ENCODE results near the gene GALNT6. TPM values are rescaled to one million over a fixed set of nuclear protein-coding genes. Genes with fewer than 3 reads are reported as not detected.

Gene GALNT6
- total RNA-seq, 1 donor from 2014 or later = 0.90 TPM

DNA sequence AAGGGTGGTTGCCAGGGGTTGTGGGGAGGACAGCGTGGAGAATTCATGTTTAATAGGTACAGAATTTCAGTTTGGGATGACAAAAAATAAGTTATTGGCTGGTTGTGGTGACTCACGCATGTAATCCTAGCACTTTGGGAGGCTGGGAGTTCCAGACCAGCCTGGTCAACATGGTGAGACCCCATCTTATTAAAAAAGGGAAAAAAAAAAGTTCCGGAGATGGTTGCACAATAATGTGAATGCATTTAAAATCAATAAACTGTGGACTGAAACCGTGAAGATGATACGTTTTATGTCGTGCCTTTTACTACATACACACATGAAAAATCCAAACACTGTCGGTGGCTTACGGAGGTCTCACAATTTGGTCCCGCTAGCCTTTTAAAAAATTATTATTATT lies 20.5 kb downstream of the GALNT6 start:
- H3K4me1 Mint-ChIP-seq (ENCODE audit: low read depth) = peaks cover 38% of the 10 kb centered on the region
- peak overlapping the region; percentile 3 for H3K27ac Mint-ChIP-seq (ENCODE audit: unreplicated experiment)

GRCh38 chr12:51369581-51369980 lies 21.6 kb downstream of the GALNT6 start:
- TF ChIP-seq, protein P1, sequence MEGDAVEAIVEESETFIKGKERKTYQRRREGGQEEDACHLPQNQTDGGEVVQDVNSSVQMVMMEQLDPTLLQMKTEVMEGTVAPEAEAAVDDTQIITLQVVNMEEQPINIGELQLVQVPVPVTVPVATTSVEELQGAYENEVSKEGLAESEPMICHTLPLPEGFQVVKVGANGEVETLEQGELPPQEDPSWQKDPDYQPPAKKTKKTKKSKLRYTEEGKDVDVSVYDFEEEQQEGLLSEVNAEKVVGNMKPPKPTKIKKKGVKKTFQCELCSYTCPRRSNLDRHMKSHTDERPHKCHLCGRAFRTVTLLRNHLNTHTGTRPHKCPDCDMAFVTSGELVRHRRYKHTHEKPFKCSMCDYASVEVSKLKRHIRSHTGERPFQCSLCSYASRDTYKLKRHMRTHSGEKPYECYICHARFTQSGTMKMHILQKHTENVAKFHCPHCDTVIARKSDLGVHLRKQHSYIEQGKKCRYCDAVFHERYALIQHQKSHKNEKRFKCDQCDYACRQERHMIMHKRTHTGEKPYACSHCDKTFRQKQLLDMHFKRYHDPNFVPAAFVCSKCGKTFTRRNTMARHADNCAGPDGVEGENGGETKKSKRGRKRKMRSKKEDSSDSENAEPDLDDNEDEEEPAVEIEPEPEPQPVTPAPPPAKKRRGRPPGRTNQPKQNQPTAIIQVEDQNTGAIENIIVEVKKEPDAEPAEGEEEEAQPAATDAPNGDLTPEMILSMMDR (IDR thresholded peaks at IDR 0.05) = no peak
- H3K36me3 Mint-ChIP-seq (ENCODE audit: low read depth) = no peaks in the 10 kb centered on the region
- H3K9me3 Mint-ChIP-seq (ENCODE audit: low read depth) = no peaks in the 10 kb centered on the region
- no peak for DNase-seq (ENCODE audit: low spot score)
- no peak overlapping the region for H3K27ac Mint-ChIP-seq (ENCODE audit: unreplicated experiment)
- H3K27me3 Mint-ChIP-seq (ENCODE audit: low read depth) = no peaks in the 10 kb centered on the region
- H3K4me1 Mint-ChIP-seq (ENCODE audit: low read depth) = peaks cover 30% of the 10 kb centered on the region
- H3K4me3 Mint-ChIP-seq (ENCODE audit: unreplicated experiment) = no peak overlapping the region

More for the DNA sequence above, 20.5 kb downstream of the GALNT6 start:
- Mint-ChIP-seq H3K4me3 (ENCODE audit: unreplicated experiment) (no peak overlapping the region), H3K27me3 (ENCODE audit: low read depth) (no peaks in the 10 kb centered on the region), H3K9me3 (ENCODE audit: low read depth) (no peaks in the 10 kb centered on the region), H3K36me3 (ENCODE audit: low read depth) (no peaks in the 10 kb centered on the region)
- TF ChIP-seq, protein P1 (IDR thresholded peaks at IDR 0.05) = no peak
- no peak for DNase-seq (ENCODE audit: low spot score)

GRCh38 chr12:51368640-51369517 lies 22.3 kb downstream of the GALNT6 start:
- Mint-ChIP-seq H3K27me3 (ENCODE audit: low read depth) (no peaks in the 10 kb centered on the region), H3K4me3 (ENCODE audit: unreplicated experiment) (no peak overlapping the region), H3K27ac (ENCODE audit: unreplicated experiment) (no peak overlapping the region), H3K9me3 (ENCODE audit: low read depth) (no peaks in the 10 kb centered on the region), H3K4me1 (ENCODE audit: low read depth) (peaks cover 26% of the 10 kb centered on the region), H3K36me3 (ENCODE audit: low read depth) (no peaks in the 10 kb centered on the region)
- TF ChIP-seq, protein P1 (IDR thresholded peaks at IDR 0.05) = no peak
- DNase-seq (ENCODE audit: low spot score) = no peak

DNA sequence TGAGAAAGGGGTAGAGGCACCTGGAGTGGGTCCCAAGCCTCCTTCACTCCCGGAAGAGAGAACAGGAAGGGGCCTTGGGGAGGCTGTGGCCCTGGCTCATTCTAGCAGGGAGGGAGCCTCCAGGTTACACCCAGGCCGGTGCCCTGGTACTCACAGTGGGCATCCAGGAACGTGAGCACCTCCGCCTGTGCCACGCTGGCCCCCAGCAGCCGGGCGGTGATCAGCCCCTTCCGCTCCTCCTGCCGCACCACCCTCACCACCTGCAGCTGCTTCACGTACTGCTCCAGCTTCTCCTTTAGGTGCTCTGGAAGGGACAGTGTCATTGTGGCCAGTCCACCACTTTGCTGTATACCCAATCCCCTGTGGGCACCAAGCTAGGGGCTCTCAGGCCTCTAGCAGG lies 25.9 kb downstream of the GALNT6 start:
- H3K4me3 Mint-ChIP-seq (ENCODE audit: unreplicated experiment) = no peak overlapping the region
- peaks cover 8% of the 10 kb centered on the region for H3K4me1 Mint-ChIP-seq (ENCODE audit: low read depth)
- no peaks in the 10 kb centered on the region for H3K9me3 Mint-ChIP-seq (ENCODE audit: low read depth)
- H3K27me3 Mint-ChIP-seq (ENCODE audit: low read depth) = no peaks in the 10 kb centered on the region
- no peak for DNase-seq (ENCODE audit: low spot score)
- no peaks in the 10 kb centered on the region for H3K36me3 Mint-ChIP-seq (ENCODE audit: low read depth)
- TF ChIP-seq, protein P1 (IDR thresholded peaks at IDR 0.05) = no peak
- H3K27ac Mint-ChIP-seq (ENCODE audit: unreplicated experiment) = no peak overlapping the region

DNA sequence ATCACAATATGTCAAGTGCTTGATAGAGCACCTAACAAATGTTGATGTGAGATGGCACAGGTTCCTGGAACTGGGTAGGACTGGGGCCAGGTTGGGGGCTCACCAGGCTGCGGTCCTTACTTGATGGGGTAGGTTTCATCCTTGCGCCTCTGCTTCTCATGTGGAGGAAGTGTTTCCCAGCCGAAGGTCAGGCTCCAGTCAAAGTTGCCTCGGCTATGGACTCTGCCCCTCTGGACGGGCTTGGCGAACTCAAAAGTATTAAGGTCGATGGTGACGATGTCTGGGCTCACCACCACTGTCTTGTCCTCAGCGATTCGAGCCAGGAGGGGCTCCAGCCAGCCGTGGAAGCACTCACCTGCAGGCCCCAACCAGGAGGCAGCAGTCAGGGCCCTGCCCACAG lies 27.2 kb downstream of the GALNT6 start:
- Mint-ChIP-seq H3K9me3 (ENCODE audit: low read depth) (no peaks in the 10 kb centered on the region), H3K4me3 (ENCODE audit: unreplicated experiment) (no peak overlapping the region), H3K36me3 (ENCODE audit: low read depth) (no peaks in the 10 kb centered on the region), H3K27me3 (ENCODE audit: low read depth) (no peaks in the 10 kb centered on the region), H3K4me1 (ENCODE audit: low read depth) (peaks cover 3% of the 10 kb centered on the region), H3K27ac (ENCODE audit: unreplicated experiment) (no peak overlapping the region)
- TF ChIP-seq, protein P1 (IDR thresholded peaks at IDR 0.05) = no peak
- DNase-seq (ENCODE audit: low spot score) = no peak

All from chondrocyte (in vitro differentiated cells).